Stomach (tissue), 9 donors: Measurements from ENCODE around the gene DMKN. TPM values are rescaled to one million over a fixed set of nuclear protein-coding genes. Genes with fewer than 3 reads are reported as not detected.

Source experiments
- DNase-seq, 2 donors: peaks; one replicate each; pipeline versions ENCODE4 v3.0.0 to v3.0.0-alpha.2; 2013 to 2019
- H3K27ac ChIP-seq, 5 donors: fragments of 200-600 bp in 4 of 5; sonication (generic) in 4 of 5; one replicate each; pipeline ENCODE4 v1.5.1; 2013 to 2019; ENCODE audit warnings: mild to moderate bottlenecking in 1 of 5, moderate library complexity in 1 of 5
- H3K27me3 ChIP-seq, 3 donors: fragments of 200-600 bp; sonication (generic); one replicate each; pipeline ENCODE4 v1.5.1; 2017 to 2019; ENCODE audit warnings: mixed run types in 1 of 3
- H3K36me3 ChIP-seq, 4 donors: fragments of 200-600 bp; sonication (generic); 1 replicate in 3 of 4; 2 replicates in 1 of 4; pipeline ENCODE4 v1.5.1; 2016 to 2019
- H3K4me1 ChIP-seq, 4 donors: fragments of 200-600 bp; sonication (generic); one replicate each; pipeline ENCODE4 v1.5.1; 2016 to 2019
- H3K4me3 ChIP-seq, 4 donors: fragments of 200-600 bp; sonication (generic) in 3 of 4; one replicate each; pipeline ENCODE4 v1.5.1; 2016 to 2019; ENCODE audit warnings: mild to moderate bottlenecking in 1 of 4
- H3K9me3 ChIP-seq, 4 donors: fragments of 200-600 bp; sonication (generic); one replicate each; pipeline ENCODE4 v1.5.1; 2016 to 2019
- EP300 ChIP-seq: sonication (generic); formaldehyde crosslinking; IDR thresholded peaks from one replicate; pipeline ENCODE4 v1.6.1; 2017; ENCODE audit warnings: antibody characterized with exemption
- POLR2A ChIP-seq, 4 donors: fragments of 450-650 bp; IDR thresholded peaks; one replicate each; pipeline ENCODE4 v1.6.1; 2016; ENCODE audit warnings: antibody characterized with exemption in 4 of 4, control low read depth in 2 of 4, mild to moderate bottlenecking in 1 of 4, moderate library complexity in 1 of 4
- POLR2AphosphoS5 ChIP-seq, 3 donors: sonication (generic); formaldehyde crosslinking; IDR thresholded peaks; one replicate each; pipeline ENCODE4 v1.6.1; 2016; ENCODE audit warnings: antibody characterized with exemption in 3 of 3
- WGBS, 5 donors: extraction: QIAGEN DNeasy Blood & Tissue Kit in 3 of 5; methylation state at CpG; one replicate each; pipeline versions ENCODE4 v1.1.5 to v1.1.7; 2013 to 2018; 5-methylcytosine and 5-hydroxymethylcytosine counted together
- intact Hi-C: fragments of 100-400 bp; cut with DNase I; formaldehyde crosslinking; loops from one replicate; pipeline ENCODE4 v1.15.1; 2023; ENCODE audit warnings: low total_unique reads
- polyA plus RNA-seq, 3 donors: library from polyadenylated mRNA; stranded (reverse); fragments of 200-250 nt; gene quantifications; one replicate each; pipeline ENCODE4 v1.2.3, GENCODE V29; 2013
- total RNA-seq, 5 donors: library from RNA; depleted of rRNA; stranded (reverse); fragments of >200 nt; gene quantifications; one replicate each; pipeline versions ENCODE4 v1.1.0 to v1.2.3, GENCODE V29; 2014 to 2016
- TF ChIP-seq, protein P1 (sequence below), 7 experiments: fragments of 450-650 bp in 4 of 7; fragments of 200-600 bp in 3 of 7; sonication (generic) in 3 of 7; IDR thresholded peaks; one replicate each; pipeline ENCODE4 v1.5.1; 2016 to 2019; ENCODE audit warnings: antibody characterized with exemption in 7 of 7, control low read depth in 2 of 7, mild to moderate bottlenecking in 1 of 7
- donor health status: healthy with polysubstance abuse.
- donor health status: Bipolar disorder and iron deficiency.
- donor health status: healthy.

The DMKN gene
- total and polyA plus RNA-seq, 8 donors, result 4.9 to 139 (median 36.9) TPM; not detected in 1

DNA sequence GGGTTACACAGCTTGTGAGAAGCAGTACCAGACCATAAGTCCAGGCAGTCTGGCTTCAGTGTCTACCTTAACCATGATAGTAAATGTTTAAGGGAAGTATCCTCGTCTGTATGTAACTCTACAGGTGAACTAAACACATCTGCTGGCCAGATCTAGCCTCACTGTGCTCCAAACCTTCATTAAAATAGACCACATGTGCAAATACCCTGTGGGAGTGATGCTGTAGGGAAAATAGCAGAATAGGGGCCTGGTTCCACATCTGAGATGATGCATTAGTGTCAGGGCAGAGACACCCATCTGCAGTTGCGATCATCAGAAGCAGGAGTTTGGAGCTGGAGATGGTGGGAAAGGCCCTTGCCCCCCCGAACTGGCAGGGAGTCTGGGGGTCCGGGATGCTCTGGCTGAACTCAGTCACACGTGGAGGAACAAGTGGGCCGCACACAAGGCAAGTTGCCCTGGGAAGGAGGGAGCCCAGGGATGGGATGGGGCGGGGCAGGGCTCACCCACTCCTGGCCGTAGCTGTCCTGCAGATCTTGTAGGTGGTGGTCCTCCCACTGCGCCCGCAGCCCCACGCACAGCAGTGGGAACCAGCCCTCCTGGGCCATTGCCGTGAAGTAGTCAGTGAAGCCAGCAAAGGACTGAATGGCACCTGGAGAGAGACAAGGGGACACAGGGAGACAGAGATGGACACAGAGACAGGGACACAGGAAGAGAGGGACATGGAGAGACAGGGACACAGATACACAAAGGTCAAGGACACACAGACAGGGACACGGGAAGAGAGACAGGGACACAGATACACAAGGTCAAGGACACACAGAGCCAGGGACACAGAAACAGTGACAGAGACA is 39.3 kb upstream of the DMKN start:
- H3K36me3 ChIP-seq, result peaks cover 0 to 22% (median 18%) of the 10 kb centered on the region in 4 donors
- intact Hi-C loops, result no loop called here
- H3K27me3 ChIP-seq, result peaks cover 0 to 16% (median 7%) of the 10 kb centered on the region in 3 donors
- no peak overlapping the region for H3K27ac ChIP-seq
- H3K4me3 ChIP-seq, result no peak overlapping the region
- TF ChIP-seq, protein P1, sequence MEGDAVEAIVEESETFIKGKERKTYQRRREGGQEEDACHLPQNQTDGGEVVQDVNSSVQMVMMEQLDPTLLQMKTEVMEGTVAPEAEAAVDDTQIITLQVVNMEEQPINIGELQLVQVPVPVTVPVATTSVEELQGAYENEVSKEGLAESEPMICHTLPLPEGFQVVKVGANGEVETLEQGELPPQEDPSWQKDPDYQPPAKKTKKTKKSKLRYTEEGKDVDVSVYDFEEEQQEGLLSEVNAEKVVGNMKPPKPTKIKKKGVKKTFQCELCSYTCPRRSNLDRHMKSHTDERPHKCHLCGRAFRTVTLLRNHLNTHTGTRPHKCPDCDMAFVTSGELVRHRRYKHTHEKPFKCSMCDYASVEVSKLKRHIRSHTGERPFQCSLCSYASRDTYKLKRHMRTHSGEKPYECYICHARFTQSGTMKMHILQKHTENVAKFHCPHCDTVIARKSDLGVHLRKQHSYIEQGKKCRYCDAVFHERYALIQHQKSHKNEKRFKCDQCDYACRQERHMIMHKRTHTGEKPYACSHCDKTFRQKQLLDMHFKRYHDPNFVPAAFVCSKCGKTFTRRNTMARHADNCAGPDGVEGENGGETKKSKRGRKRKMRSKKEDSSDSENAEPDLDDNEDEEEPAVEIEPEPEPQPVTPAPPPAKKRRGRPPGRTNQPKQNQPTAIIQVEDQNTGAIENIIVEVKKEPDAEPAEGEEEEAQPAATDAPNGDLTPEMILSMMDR (IDR thresholded peaks at IDR 0.05), result no peak
- TF ChIP-seq EP300 (no peak), POLR2AphosphoS5 (IDR thresholded peaks at IDR 0.05) (no peak), POLR2A (IDR thresholded peaks at IDR 0.05) (no peak)
- H3K9me3 ChIP-seq, result no peaks in the 10 kb centered on the region
- peaks cover 0 to 14% (median 6%) of the 10 kb centered on the region in 4 donors for H3K4me1 ChIP-seq
- DNase-seq, result no peak
- WGBS, 5 donors, result 62 to 75% (median 71%) methylated on average over 13 of the region's 13 CpGs

DNA sequence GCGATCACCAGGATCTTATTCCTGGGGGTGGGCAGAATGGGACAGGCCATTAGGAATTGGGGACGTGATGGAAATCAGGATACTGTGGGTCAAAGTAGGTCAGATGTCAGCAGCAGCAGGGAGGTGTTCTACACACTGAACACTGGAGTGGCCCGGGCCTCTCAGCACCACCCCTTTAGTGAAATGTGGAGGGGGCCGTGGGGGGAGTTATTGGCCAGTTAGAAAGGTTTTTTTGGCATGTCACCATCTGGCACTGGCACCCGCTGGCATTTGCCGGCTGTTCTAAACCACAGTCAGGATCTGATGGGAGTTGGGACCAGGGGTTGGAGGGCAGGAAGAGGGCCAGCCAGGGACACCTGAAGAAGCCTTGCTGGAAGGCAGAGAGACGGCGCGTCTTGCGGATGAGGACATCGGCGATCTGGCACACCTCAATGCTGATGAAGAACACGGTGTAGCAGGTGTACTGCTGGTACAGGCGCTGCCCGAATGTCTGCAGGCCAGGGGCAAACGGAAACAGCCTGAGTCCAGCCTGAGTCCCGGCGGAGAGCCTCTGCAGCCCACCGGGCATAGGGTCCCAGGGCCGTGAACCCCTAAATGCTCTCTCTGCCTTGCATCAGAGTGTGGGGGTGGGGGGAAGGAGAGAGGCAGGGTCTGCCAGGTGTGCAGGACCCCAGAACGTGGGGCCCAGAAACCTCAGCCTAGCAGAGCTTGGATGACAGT is 37.8 kb upstream of the DMKN start:
- Histone ChIP-seq H3K4me1 (peaks cover 9 to 25% (median 14%) of the 10 kb centered on the region in 4 donors), H3K4me3 (no peak overlapping the region), H3K9me3 (no peaks in the 10 kb centered on the region), H3K27me3 (peaks cover 0 to under 1% (median 0%) of the 10 kb centered on the region in 3 donors), H3K27ac (no peak overlapping the region), H3K36me3 (peaks cover 0 to 31% (median 22%) of the 10 kb centered on the region in 4 donors)
- 75 to 84% (median 82%) methylated on average over 20 to 21 of the region's 21 CpGs for WGBS, 5 donors
- intact Hi-C loops, result no loop called here
- DNase-seq, result no peak
- TF ChIP-seq, protein P1 (IDR thresholded peaks at IDR 0.05), result no peak
- TF ChIP-seq POLR2A (IDR thresholded peaks at IDR 0.05), result no peak
- TF ChIP-seq EP300, result no peak
- no peak for TF ChIP-seq POLR2AphosphoS5 (IDR thresholded peaks at IDR 0.05)

DNA sequence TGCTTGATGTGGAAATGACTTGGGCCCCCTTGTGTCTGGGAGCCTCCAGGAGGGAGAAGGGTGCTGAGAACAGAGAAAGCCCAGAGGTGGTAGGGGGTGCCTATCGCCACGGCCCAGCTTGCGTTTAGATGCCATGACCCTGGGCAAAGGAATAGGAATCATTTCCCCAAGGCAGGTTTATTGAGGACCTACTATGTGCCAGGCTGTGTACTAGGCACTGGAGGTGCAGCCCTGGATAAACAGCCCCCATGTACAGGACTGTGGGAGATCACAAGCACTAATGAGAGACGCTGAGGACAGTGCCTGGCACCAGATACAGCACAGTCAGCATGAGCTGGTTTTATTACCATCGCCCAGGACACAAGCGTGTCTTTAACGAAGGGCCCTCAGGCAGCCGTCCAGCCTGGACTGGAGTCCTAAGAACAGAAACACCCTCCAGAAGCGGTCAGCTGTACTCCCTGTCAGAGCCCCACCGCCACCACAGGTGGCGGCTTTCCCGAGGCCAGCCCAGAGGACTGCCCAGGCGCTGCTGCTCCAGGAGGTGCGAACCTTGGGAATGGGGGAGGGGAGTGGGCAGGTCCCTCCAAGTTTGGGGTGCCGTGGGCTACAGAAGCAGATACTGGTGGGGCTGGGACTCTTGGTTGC is 36.6 kb upstream of the DMKN start:
- Histone ChIP-seq H3K4me3 (no peak overlapping the region), H3K9me3 (no peaks in the 10 kb centered on the region), H3K36me3 (peaks cover 0 to 31% (median 22%) of the 10 kb centered on the region in 4 donors), H3K27me3 (no peaks in the 10 kb centered on the region), H3K4me1 (peaks cover 13 to 31% (median 19%) of the 10 kb centered on the region in 4 donors), H3K27ac (no peak overlapping the region)
- WGBS, 5 donors, result 82 to 87% (median 84%) methylated on average over 5 to 15 of the region's 15 CpGs
- TF ChIP-seq, protein P1 (IDR thresholded peaks at IDR 0.05), result no peak
- TF ChIP-seq POLR2AphosphoS5 (IDR thresholded peaks at IDR 0.05) (no peak), EP300 (no peak), POLR2A (IDR thresholded peaks at IDR 0.05) (no peak)
- no peak for DNase-seq
- intact Hi-C loops, result loop anchor here (10.0 kb wide), 1 partner anchor 165 kb away; the partner anchor contains the start of gene KMT2B
